A673 (cell line): Measurements from ENCODE around the gene BBS9.

Experiments
- EZH2 ChIP-seq: fragments of 200-600 bp; sonication (generic); IDR thresholded peaks from 2 replicates; pipeline ENCODE4 v1.6.1; 2017; ENCODE audit warnings: borderline replicate concordance, low read depth, mild to moderate bottlenecking, mixed read lengths, antibody characterized with exemption, low read length; ENCODE audit not compliant: poor library complexity, severe bottlenecking
- TF ChIP-seq, protein P1 (sequence below): fragments of 300-800, 200-600 bp; sonication (generic); conservative IDR thresholded peaks from 2 replicates; pipeline ENCODE4 v1.5.1; 2017; ENCODE audit warnings: low read depth, mild to moderate bottlenecking, antibody characterized with exemption, low read length, moderate library complexity, mixed read lengths

GRCh38 chr7:33537104-33537477 lies 407.7 kb downstream of the BBS9 start:
- TF ChIP-seq, protein P1, sequence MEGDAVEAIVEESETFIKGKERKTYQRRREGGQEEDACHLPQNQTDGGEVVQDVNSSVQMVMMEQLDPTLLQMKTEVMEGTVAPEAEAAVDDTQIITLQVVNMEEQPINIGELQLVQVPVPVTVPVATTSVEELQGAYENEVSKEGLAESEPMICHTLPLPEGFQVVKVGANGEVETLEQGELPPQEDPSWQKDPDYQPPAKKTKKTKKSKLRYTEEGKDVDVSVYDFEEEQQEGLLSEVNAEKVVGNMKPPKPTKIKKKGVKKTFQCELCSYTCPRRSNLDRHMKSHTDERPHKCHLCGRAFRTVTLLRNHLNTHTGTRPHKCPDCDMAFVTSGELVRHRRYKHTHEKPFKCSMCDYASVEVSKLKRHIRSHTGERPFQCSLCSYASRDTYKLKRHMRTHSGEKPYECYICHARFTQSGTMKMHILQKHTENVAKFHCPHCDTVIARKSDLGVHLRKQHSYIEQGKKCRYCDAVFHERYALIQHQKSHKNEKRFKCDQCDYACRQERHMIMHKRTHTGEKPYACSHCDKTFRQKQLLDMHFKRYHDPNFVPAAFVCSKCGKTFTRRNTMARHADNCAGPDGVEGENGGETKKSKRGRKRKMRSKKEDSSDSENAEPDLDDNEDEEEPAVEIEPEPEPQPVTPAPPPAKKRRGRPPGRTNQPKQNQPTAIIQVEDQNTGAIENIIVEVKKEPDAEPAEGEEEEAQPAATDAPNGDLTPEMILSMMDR = no peak
- TF ChIP-seq EZH2 = no peak
